A673 (cell line): Measurements from ENCODE around the gene EEFSEC.

ENCODE experiments used
- CTCF ChIP-seq: fragments of 300-800, 200-600 bp; sonication (generic); conservative IDR thresholded peaks from 2 replicates; pipeline ENCODE4 v1.5.1; 2017; ENCODE audit warnings: low read depth, mild to moderate bottlenecking, antibody characterized with exemption, low read length, moderate library complexity, mixed read lengths
- EZH2 ChIP-seq: fragments of 200-600 bp; sonication (generic); IDR thresholded peaks from 2 replicates; pipeline ENCODE4 v1.6.1; 2017; ENCODE audit warnings: borderline replicate concordance, low read depth, mild to moderate bottlenecking, mixed read lengths, antibody characterized with exemption, low read length; ENCODE audit not compliant: poor library complexity, severe bottlenecking

- TF ChIP-seq CTCF = no peak
- no peak for TF ChIP-seq EZH2
Observed at GRCh38 chr3:128279601-128279880, 126.3 kb downstream of the EEFSEC start.
